Astrocyte of the spinal cord (primary cell): ENCODE data around the gene CORO6.
A peak's percentile ranks its signal among the peaks of the same experiment; 100 is the strongest.

Source experiments
- DNase-seq: peaks from one replicate; pipeline ENCODE4 v3.0.0; 2011; ENCODE audit warnings: low read depth, low spot score
- H3K4me3 ChIP-seq: 2 replicates; pipeline ENCODE4 v1.5.1; 2011; ENCODE audit warnings: low read depth, mild to moderate bottlenecking, low read length, moderate library complexity
- in situ Hi-C: cut with HindIII; loops from 2 replicates; pipeline ENCODE4 v1.10.0; 2017; ENCODE audit warnings: low sequenced_read_pairs
- TF ChIP-seq, protein P1 (sequence below): IDR thresholded peaks from 2 replicates; pipeline ENCODE4 v1.5.1; 2012; ENCODE audit warnings: low read depth, mild to moderate bottlenecking, low read length, inconsistent platforms

CORO6 gene

DNA sequence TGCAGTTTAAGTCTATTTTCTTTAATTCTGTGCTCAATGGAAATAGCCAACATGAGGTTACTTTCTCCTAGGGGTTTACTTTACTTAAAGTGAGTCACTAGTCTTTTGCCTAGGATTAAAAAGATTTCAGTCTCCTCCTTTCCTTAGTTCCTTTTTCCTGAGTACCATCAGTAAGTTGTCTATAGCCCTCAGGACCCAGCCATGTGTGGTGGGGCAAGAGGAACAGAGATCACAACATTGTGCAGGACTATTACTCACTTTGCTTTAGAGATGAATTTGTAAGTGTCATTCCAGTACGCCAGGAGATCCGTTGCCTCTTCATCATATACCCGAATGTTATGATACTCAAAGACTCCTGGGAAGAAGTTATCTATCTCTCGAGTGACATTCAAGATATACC is 27.7 kb upstream of the CORO6 start:
- in situ Hi-C loops = no loop called here
- DNase-seq = no peak
- H3K4me3 ChIP-seq = no peak overlapping the region
- TF ChIP-seq, protein P1, sequence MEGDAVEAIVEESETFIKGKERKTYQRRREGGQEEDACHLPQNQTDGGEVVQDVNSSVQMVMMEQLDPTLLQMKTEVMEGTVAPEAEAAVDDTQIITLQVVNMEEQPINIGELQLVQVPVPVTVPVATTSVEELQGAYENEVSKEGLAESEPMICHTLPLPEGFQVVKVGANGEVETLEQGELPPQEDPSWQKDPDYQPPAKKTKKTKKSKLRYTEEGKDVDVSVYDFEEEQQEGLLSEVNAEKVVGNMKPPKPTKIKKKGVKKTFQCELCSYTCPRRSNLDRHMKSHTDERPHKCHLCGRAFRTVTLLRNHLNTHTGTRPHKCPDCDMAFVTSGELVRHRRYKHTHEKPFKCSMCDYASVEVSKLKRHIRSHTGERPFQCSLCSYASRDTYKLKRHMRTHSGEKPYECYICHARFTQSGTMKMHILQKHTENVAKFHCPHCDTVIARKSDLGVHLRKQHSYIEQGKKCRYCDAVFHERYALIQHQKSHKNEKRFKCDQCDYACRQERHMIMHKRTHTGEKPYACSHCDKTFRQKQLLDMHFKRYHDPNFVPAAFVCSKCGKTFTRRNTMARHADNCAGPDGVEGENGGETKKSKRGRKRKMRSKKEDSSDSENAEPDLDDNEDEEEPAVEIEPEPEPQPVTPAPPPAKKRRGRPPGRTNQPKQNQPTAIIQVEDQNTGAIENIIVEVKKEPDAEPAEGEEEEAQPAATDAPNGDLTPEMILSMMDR = no peak

DNA sequence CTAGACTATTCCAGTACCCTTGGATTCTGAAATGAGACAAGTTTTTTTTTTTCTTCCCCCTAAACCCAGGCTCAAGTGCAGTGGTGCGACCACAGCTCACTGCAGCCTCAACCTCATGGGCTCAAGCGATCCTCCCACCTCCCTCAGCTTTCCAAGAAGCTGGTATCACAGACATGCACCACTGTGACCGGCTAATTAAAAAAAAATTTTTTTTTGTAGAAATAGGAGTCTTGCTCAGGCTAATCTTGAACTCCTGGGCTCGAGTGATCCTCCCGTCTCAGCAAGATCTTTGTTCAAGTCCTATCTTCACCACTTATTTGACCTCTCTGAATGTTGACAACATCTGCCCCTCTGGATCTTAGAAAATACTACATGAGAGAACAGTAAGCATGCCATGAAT is 26.6 kb upstream of the CORO6 start:
- no peak overlapping the region for H3K4me3 ChIP-seq
- in situ Hi-C loops = no loop called here
- no peak for DNase-seq
- TF ChIP-seq, protein P1 = no peak

DNA sequence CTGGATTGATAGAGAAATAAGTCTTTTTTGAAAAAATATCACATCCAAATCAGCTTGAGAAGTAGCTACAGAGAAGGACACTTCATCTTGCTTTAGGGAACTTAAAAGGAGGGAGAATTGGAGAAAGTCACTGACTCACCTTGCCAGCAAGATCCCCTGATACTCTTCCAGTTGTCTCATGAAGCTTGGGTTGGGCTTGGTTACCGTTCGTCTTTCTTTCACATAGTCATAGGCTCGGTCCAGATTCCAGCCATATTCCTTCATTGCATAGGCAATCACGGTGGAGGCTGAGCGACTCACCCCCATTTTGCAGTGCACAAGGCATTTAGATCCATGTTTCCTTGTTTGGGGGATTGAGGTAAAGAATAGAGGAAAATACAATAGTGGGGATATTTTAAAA is 25.3 kb upstream of the CORO6 start:
- TF ChIP-seq, protein P1 = no peak
- in situ Hi-C loops = no loop called here

DNA sequence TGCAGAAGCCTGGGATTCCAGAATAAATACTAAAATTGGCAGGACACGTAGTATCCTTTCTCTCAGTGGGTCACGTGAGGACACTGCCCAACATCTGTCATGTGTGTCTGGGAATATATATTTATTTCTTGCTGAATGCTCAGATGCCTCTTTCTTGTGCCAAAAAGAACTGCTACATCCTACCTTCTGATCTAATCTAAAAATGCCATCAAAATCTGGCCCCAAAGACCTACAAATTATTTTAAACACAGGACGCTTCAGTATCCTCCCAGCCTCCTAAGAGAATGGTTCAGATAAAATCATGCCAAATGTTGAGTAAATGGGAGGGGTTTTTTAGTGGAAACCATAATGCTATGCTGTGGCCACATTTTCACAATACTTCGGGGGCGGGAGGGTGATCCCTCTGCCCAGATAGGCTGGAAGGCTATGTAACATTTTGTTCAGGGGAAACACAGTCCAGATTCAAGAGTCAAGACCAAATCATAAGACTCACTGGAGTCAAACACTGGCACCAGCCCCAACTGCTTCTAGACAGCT is 22.9 kb upstream of the CORO6 start:
- in situ Hi-C loops = no loop called here
- TF ChIP-seq, protein P1 = no peak

More for the DNA sequence above, 25.3 kb upstream of the CORO6 start:
- no peak overlapping the region for H3K4me3 ChIP-seq
- DNase-seq = no peak

DNA sequence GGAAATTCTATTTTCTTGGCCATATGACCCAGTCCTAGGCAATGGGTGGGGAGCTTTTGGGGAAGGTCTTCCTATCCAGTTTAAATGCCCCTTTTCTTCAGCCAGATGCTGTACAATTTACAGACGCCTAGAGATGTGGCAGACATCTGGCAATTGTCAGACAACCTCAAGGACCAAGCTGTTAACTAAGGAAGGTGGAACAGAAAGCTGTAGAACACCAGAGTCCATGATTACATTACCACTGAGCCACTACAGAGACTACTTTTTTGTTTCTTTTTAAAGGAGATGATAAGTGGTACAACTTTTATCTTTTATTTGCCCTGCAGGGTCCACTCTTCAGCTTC is 21.1 kb upstream of the CORO6 start:
- no peak overlapping the region for H3K4me3 ChIP-seq
- in situ Hi-C loops = no loop called here
- DNase-seq = no peak
- TF ChIP-seq, protein P1 = no peak

More for the DNA sequence above, 22.9 kb upstream of the CORO6 start:
- no peak overlapping the region for H3K4me3 ChIP-seq
- DNase-seq = peak; percentile 86

DNA sequence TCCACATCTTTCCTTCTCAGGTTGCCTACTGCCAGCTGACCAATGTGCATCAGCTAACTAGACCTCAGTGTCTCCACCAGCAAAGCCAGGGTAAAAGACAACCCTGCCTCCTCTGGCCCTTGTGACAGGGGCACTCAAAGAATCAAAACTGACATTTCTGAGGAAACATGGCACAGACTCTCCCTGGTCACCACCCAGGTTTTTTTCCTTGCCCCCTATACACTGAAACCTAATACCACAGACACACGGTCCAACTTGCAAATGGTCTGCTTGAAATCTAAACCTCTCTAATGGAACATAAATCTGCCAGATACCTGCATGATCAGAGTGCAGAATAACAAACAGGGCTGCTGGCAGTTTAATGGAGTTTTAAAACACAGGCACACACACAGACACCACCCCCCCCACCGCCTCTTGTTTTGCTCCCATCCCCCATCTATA is 19.5 kb upstream of the CORO6 start:
- H3K4me3 ChIP-seq = no peak overlapping the region
- in situ Hi-C loops = no loop called here
- DNase-seq = no peak
- TF ChIP-seq, protein P1 = no peak

DNA sequence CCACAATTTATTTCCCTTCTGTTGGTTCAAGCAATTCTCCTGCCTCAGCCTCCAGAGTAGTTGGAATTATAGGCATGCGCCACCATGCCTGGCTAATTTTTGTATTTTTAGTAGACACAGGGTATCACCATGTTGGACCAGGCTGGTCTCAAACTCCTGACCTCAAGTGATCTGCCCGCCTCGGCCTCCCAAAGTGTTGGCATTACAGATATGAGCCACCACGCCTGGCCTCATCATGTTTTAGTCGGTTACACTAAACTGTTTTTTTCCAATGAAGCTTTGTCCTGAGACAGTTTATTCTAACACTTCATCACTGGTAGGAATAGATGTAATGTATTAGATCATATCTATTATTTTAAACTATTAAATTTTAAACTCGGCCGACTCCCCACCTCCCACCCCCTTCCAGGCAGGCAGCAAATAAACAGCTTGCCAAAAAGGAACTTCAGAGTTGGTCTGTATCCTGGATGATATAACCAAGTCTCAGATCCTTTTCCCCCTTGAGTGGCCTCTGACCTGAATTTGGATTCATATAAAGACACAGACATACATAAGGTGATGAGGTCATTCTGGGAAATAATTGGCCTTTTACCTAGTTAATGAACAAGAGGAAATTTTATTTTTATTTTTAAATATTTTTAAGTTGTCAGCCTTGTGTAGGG is 18.4 kb upstream of the CORO6 start:
- TF ChIP-seq, protein P1 = no peak
- no peak for DNase-seq
- in situ Hi-C loops = no loop called here
- no peak overlapping the region for H3K4me3 ChIP-seq
